CD4-positive, alpha-beta T cell treated with Interleukin-21 for 1 hour (primary cell): ENCODE measurements around the gene PNCK.
A peak's percentile ranks its signal among the peaks of the same experiment; 100 is the strongest.

Experiments used
- DNase-seq: peaks from one replicate; pipeline ENCODE4 v3.0.0-alpha.2; 2020

PNCK gene

GRCh38 chrX:153639177-153640044 is 34.2 kb downstream of the PNCK start:
- no peak for DNase-seq

- DNase-seq: no peak
These were observed 35.0 kb downstream of the PNCK start for GRCh38 chrX:153638436-153639176.

- no peak for DNase-seq
These were observed 35.6 kb downstream of the PNCK start for GRCh38 chrX:153638041-153638371.

GRCh38 chrX:153637121-153638040 is 36.2 kb downstream of the PNCK start:
- no peak for DNase-seq

- DNase-seq: no peak
These were observed 36.9 kb downstream of the PNCK start for GRCh38 chrX:153636716-153637115.

GRCh38 chrX:153635788-153636668 is 37.6 kb downstream of the PNCK start:
- DNase-seq: peak; percentile 13

GRCh38 chrX:153635388-153635787 is 38.2 kb downstream of the PNCK start:
- DNase-seq: no peak

GRCh38 chrX:153634832-153635231 is 38.8 kb downstream of the PNCK start:
- DNase-seq: no peak

GRCh38 chrX:153634236-153634635 is 39.4 kb downstream of the PNCK start:
- DNase-seq: no peak

GRCh38 chrX:153633607-153634180 is 39.9 kb downstream of the PNCK start:
- DNase-seq: no peak

- no peak for DNase-seq
These were observed 40.6 kb downstream of the PNCK start for GRCh38 chrX:153633048-153633447.

GRCh38 chrX:153632595-153632946 is 41.0 kb downstream of the PNCK start:
- DNase-seq: no peak

GRCh38 chrX:153631907-153632594 is 41.6 kb downstream of the PNCK start:
- DNase-seq: no peak

GRCh38 chrX:153631346-153631745 is 42.3 kb downstream of the PNCK start:
- DNase-seq: no peak

- DNase-seq: no peak
These were observed 44.9 kb downstream of the PNCK start for GRCh38 chrX:153628665-153629064.

GRCh38 chrX:153628129-153628528 is 45.5 kb downstream of the PNCK start:
- no peak for DNase-seq

GRCh38 chrX:153627675-153628111 is 45.9 kb downstream of the PNCK start:
- no peak for DNase-seq

- DNase-seq: no peak
These were observed 46.5 kb downstream of the PNCK start for GRCh38 chrX:153626863-153627674.

GRCh38 chrX:153626025-153626633 is 47.5 kb downstream of the PNCK start:
- DNase-seq: no peak
